Measurements from ENCODE around the gene ADGRG4.

The ADGRG4 gene

DNA sequence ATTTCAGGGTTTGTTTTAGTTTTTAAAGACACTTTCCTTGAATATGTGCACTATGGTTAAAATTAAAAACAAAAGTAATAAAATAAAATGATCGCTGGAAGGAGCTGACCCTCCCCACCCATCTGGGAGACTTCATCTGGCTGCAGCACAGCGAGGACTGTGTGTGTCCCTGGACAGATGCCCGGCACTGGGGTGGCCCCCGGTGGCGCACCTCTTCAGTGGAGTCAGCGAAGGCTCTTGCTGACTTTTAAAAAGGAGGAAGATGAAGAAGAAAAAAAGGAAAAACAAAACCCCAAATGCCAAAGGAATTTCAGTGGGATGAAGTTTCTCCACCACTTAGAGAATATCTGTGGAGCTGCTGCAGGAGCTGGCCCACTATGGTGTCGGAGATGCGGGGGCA lies 5.4 kb upstream of the ADGRG4 start:
- no peak overlapping the region for H3K4me3 ChIP-seq (ENCODE audit: low read depth, low read length)
- DNase-seq (ENCODE audit: low read depth) = no peak
- in situ Hi-C loops (cut with HindIII; ENCODE audit: low sequenced_read_pairs) = no loop called here
- TF ChIP-seq, protein P1, sequence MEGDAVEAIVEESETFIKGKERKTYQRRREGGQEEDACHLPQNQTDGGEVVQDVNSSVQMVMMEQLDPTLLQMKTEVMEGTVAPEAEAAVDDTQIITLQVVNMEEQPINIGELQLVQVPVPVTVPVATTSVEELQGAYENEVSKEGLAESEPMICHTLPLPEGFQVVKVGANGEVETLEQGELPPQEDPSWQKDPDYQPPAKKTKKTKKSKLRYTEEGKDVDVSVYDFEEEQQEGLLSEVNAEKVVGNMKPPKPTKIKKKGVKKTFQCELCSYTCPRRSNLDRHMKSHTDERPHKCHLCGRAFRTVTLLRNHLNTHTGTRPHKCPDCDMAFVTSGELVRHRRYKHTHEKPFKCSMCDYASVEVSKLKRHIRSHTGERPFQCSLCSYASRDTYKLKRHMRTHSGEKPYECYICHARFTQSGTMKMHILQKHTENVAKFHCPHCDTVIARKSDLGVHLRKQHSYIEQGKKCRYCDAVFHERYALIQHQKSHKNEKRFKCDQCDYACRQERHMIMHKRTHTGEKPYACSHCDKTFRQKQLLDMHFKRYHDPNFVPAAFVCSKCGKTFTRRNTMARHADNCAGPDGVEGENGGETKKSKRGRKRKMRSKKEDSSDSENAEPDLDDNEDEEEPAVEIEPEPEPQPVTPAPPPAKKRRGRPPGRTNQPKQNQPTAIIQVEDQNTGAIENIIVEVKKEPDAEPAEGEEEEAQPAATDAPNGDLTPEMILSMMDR (IDR thresholded peaks at IDR 0.05; ENCODE audit: low read depth, low read length, missing control alignments) = no peak

DNA sequence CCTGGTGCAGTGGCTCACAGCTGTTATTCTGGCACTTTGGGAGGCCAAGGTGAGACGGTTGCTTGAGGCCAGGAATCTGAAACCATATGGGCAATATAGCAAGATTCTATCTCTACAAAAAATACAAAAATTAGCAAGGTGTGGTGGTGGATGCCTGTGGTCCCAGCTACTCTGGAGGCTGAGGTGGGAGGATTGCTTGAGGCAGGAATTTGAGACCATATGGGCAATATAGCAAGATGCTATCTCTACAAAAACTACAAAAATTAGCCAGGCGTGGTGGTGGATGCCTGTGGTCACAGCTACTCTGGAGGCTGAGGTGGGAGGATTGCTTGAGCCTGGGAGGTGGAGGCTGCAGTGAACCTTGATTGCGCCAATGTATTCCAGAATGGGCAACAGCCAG lies 2.3 kb downstream of the ADGRG4 start:
- TF ChIP-seq, protein P1 (IDR thresholded peaks at IDR 0.05; ENCODE audit: low read depth, low read length, missing control alignments) = no peak
- DNase-seq (ENCODE audit: low read depth) = no peak
- no peak overlapping the region for H3K4me3 ChIP-seq (ENCODE audit: low read depth, low read length)
- in situ Hi-C loops (cut with HindIII; ENCODE audit: low sequenced_read_pairs) = no loop called here

DNA sequence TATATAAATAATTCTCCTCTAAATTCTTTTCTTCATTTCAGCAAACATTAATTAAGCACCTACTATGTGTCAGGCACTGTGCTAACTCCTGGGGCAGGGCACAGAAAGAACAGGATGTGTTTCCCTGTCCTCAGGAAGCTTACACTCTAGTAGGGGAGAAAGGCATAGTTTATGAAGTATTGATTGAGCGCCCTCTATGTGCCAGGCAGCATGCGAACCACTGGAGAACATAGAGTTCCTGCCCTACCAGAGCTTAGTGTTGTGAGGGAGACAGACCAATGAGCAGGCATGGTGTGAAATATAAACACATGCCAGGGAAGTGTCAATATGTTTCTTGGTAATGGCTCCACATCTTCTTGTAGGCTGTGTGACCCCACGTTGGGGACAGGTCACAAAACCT lies 3.7 kb downstream of the ADGRG4 start:
- H3K4me3 ChIP-seq (ENCODE audit: low read depth, low read length) = no peak overlapping the region
- in situ Hi-C loops (cut with HindIII; ENCODE audit: low sequenced_read_pairs) = no loop called here
- TF ChIP-seq, protein P1 (IDR thresholded peaks at IDR 0.05; ENCODE audit: low read depth, low read length, missing control alignments) = no peak
- no peak for DNase-seq (ENCODE audit: low read depth)

DNA sequence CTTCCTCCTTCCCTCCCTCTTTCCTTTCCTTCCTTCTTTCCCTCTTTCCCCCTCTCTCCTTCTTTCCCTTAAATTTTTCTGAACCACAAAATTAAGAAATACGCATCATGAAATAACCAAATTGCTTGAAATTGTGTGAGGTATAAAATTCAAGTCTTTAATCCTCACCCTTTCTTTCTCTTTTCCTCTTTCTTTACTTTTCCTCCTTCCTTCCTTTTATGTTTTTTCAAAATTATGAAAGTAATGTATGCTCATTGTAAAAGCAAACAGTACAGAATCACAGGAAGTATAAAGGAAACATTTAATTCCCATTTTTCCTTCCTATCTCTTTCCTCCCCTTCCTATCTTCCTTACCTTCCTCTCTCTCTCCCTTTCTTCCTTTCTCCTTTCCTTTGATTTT lies 5.4 kb downstream of the ADGRG4 start:
- in situ Hi-C loops (cut with HindIII; ENCODE audit: low sequenced_read_pairs) = no loop called here

DNA sequence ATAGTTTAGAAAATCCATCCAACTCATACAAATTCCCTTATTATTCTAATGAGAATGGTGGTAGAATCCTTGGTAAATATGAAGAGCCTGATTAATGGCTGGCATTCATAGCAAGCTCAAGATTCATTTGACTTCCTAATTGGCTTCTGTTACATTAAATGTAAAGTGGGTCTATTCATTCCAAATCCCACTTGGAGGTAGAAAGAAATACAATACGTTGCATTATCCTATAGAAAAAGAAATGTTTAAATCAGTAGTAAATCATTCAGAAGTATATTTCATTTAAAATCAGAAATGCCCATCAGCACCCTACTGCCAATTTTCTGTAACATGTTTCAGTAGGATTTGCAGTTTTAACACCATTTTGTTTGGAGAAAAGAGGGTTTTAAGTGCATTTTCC lies 6.7 kb downstream of the ADGRG4 start:
- in situ Hi-C loops (cut with HindIII; ENCODE audit: low sequenced_read_pairs) = no loop called here
- no peak overlapping the region for H3K4me3 ChIP-seq (ENCODE audit: low read depth, low read length)
- TF ChIP-seq, protein P1 (IDR thresholded peaks at IDR 0.05; ENCODE audit: low read depth, low read length, missing control alignments) = no peak
- no peak for DNase-seq (ENCODE audit: low read depth)

More for the DNA sequence above, 5.4 kb downstream of the ADGRG4 start:
- DNase-seq (ENCODE audit: low read depth) = no peak
- no peak overlapping the region for H3K4me3 ChIP-seq (ENCODE audit: low read depth, low read length)
- TF ChIP-seq, protein P1 (IDR thresholded peaks at IDR 0.05; ENCODE audit: low read depth, low read length, missing control alignments) = no peak

DNA sequence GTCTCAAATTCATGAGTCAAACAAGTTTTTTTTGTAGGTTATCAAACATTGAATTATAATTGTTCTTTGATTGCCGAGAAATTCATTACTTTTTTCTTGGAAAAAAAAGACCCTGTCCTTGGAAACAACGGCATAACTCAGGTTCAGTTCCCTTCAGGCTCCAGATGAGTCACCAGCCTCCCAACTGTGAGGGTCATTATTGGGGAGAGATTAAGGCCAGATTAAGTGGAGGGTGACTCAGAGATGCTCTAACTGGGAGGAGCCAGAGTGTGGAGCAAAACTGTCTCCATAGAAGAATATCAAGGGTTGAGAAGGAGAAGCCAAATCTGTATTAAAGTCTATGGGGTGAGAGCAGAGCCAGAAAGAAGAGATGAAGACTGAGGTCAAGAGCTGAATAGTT lies 9.6 kb downstream of the ADGRG4 start:
- no peak overlapping the region for H3K4me3 ChIP-seq (ENCODE audit: low read depth, low read length)
- in situ Hi-C loops (cut with HindIII; ENCODE audit: low sequenced_read_pairs) = no loop called here
- TF ChIP-seq, protein P1 (IDR thresholded peaks at IDR 0.05; ENCODE audit: low read depth, low read length, missing control alignments) = no peak
- DNase-seq (ENCODE audit: low read depth) = peak; percentile 11

DNA sequence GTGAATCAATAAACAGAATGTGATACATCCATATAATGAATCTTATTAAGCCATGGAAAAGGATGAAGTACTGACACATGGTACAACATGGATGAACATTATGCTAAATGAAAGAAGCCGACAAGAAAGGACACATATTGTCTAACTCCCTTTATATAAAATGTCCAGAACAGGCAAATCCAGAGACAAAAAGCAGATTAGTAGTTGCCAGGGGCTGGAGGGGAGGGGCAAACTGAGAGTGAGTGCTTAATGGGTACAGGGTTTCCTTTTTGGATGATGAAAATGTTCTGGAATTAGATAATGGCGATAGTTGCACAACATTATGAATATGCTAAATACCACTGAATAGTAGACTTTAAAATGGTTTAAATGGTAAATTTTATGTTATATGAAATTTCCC lies 17.4 kb downstream of the ADGRG4 start:
- no peak overlapping the region for H3K4me3 ChIP-seq (ENCODE audit: low read depth, low read length)
- DNase-seq (ENCODE audit: low read depth) = no peak
- in situ Hi-C loops (cut with HindIII; ENCODE audit: low sequenced_read_pairs) = no loop called here

More for the DNA sequence above, 17.4 kb downstream of the ADGRG4 start:
- TF ChIP-seq, protein P1 (IDR thresholded peaks at IDR 0.05; ENCODE audit: low read depth, low read length, missing control alignments) = no peak
